Neural cell (in vitro differentiated cells): ENCODE measurements around the gene REEP1.

Experiments
- EP300 ChIP-seq: fragments of 450-650 bp; conservative IDR thresholded peaks from 2 replicates; pipeline ENCODE4 v1.6.1; 2014; ENCODE audit warnings: antibody characterized with exemption, mild to moderate bottlenecking, moderate library complexity; ENCODE audit not compliant: poor library complexity, severe bottlenecking
- EZH2 ChIP-seq: fragments of 200-600, 300-800 bp; shearing (Covaris generic), sonication (generic); IDR thresholded peaks from 2 replicates; pipeline ENCODE4 v1.6.1; 2014; ENCODE audit warnings: antibody characterized with exemption, low read length, borderline replicate concordance, mild to moderate bottlenecking; ENCODE audit not compliant: insufficient read depth, poor library complexity, severe bottlenecking
- MXI1 ChIP-seq: fragments of 450-650 bp; conservative IDR thresholded peaks from 2 replicates; pipeline ENCODE4 v1.6.1; 2014; ENCODE audit warnings: antibody characterized with exemption, mild to moderate bottlenecking; ENCODE audit not compliant: poor library complexity, severe bottlenecking
- POLR2AphosphoS5 ChIP-seq: IDR thresholded peaks from 2 replicates; pipeline ENCODE4 v1.6.1; 2012
- TAF1 ChIP-seq: IDR thresholded peaks from 2 replicates; pipeline ENCODE4 v1.6.1; 2012; ENCODE audit warnings: low read depth
- TF ChIP-seq, protein P1 (sequence below): fragments of 450-650 bp; IDR thresholded peaks from 2 replicates; pipeline ENCODE4 v1.5.1; 2014; ENCODE audit warnings: antibody characterized with exemption, mild to moderate bottlenecking, moderate library complexity; ENCODE audit not compliant: poor library complexity, severe bottlenecking
- TF ChIP-seq, protein P2 (sequence below): IDR thresholded peaks from 2 replicates; pipeline ENCODE4 v1.6.1; 2012; ENCODE audit warnings: borderline replicate concordance

DNA sequence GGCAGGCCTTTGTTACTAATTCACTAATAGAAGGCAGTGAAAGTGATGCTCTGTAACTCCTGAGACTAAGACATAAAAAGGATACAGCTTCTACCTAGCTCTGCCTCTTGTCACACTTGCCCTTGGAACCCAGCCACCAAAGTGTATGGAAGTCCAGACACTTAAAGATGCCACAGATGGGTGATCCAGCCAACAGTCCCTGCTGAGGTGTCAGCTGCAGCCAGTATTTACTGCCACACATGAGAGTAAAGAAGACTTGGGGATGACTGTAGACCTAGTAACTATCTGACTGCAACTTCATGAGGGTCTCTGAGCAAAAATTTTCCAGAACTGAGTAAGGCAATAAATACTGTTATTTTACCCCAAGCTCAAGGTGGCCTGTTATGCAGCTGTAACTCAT lies 151.0 kb downstream of the REEP1 start:
- TF ChIP-seq, protein P1, sequence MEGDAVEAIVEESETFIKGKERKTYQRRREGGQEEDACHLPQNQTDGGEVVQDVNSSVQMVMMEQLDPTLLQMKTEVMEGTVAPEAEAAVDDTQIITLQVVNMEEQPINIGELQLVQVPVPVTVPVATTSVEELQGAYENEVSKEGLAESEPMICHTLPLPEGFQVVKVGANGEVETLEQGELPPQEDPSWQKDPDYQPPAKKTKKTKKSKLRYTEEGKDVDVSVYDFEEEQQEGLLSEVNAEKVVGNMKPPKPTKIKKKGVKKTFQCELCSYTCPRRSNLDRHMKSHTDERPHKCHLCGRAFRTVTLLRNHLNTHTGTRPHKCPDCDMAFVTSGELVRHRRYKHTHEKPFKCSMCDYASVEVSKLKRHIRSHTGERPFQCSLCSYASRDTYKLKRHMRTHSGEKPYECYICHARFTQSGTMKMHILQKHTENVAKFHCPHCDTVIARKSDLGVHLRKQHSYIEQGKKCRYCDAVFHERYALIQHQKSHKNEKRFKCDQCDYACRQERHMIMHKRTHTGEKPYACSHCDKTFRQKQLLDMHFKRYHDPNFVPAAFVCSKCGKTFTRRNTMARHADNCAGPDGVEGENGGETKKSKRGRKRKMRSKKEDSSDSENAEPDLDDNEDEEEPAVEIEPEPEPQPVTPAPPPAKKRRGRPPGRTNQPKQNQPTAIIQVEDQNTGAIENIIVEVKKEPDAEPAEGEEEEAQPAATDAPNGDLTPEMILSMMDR, result no peak
- TF ChIP-seq EP300 (no peak), TAF1 (no peak), EZH2 (no peak), POLR2AphosphoS5 (no peak), MXI1 (no peak)
- TF ChIP-seq, protein P2, sequence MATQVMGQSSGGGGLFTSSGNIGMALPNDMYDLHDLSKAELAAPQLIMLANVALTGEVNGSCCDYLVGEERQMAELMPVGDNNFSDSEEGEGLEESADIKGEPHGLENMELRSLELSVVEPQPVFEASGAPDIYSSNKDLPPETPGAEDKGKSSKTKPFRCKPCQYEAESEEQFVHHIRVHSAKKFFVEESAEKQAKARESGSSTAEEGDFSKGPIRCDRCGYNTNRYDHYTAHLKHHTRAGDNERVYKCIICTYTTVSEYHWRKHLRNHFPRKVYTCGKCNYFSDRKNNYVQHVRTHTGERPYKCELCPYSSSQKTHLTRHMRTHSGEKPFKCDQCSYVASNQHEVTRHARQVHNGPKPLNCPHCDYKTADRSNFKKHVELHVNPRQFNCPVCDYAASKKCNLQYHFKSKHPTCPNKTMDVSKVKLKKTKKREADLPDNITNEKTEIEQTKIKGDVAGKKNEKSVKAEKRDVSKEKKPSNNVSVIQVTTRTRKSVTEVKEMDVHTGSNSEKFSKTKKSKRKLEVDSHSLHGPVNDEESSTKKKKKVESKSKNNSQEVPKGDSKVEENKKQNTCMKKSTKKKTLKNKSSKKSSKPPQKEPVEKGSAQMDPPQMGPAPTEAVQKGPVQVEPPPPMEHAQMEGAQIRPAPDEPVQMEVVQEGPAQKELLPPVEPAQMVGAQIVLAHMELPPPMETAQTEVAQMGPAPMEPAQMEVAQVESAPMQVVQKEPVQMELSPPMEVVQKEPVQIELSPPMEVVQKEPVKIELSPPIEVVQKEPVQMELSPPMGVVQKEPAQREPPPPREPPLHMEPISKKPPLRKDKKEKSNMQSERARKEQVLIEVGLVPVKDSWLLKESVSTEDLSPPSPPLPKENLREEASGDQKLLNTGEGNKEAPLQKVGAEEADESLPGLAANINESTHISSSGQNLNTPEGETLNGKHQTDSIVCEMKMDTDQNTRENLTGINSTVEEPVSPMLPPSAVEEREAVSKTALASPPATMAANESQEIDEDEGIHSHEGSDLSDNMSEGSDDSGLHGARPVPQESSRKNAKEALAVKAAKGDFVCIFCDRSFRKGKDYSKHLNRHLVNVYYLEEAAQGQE, result no peak
